NAMALWA (cell line): ENCODE measurements around the gene NUMB.
"Not testable (repeated sequence)": the region's sequence is repeated elsewhere in the genome, so short reads cannot be mapped to it uniquely, and the experiment has no call there.

Source experiments
- DNase-seq: peaks from one replicate; pipeline ENCODE4 v3.0.0-alpha.2; 2015; ENCODE audit warnings: low spot score

The NUMB gene

DNA sequence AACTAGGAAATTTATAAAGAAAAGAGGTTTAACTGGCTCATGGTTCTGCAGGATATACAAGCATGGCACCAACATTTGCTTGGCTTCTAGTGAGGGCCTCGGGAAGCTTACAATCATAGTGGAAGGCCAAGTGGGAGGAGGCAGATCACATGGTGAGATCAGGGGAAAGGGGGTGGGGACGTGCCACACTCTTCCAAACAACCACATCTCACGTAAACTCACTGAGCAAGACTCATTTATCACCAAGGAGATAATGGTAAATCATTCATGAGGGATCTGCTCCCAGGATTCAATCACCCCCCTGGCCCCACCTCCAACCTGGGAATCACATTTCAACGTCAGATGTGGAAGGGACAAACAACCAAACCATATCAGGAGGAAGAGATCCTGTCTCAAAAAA lies 35.8 kb downstream of the NUMB start:
- DNase-seq = no peak

DNA sequence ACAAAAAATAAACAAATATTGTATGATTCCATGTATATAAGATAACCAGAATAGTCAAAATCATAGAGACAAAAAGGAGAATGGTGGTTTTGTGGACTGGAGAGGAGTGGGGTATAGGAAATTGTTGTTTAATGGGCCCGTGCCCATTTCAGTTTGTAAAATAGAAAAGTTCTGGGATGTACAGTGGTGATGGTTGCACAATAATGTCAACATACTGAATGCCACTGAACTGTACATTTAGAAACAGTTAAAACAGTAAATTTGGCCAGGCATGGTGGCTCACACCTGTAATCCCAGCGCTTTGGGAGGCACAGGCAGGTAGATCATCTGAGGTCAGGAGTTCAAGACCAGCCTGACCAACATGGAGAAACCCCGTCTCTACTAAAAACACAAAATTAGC lies 40.1 kb downstream of the NUMB start:
- DNase-seq = no peak

DNA sequence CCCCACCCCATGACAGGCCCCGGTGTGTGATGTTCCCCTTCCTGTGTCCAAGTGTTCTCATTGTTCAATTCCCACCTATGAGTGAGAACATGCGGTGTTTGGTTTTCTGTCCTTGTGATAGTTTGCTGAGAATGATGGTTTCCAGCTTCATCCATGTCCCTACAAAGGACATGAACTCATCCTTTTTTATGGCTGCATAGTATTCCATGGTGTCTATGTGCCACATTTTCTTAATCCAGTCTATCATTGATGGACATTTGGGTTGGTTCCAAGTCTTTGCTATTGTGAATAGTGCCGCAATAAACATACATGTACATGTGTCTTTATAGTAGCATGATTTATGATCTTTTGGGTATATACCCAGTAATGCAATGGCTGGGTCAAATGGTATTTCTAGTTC lies 52.1 kb downstream of the NUMB start:
- DNase-seq = not testable (repeated sequence)

DNA sequence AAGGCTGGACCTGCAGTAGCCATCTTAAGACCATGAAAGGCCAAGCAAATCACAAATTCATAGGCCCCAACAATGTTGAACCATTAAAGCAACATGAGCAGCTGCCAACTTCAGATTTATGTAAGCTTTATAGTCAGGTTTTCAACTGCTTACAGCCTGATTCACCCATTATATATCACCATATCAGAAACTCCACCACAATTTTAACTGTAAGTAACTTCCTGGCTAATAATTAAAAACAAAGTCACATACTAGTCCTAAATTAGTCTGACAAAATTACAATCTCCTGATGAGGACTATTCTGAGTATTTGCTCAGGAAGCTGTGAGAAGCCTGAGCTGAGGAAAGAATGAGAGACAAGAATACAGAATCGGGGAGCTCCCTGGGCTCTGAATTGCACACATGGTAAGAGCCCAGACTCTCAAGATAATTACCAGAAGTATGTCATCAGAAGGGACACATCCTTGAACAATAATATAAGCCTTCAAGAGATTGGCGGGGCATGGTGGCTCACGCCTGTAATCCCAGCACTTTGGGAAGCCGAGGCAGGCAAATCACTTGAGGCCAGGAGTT lies 55.1 kb downstream of the NUMB start:
- DNase-seq = peak; percentile 16

DNA sequence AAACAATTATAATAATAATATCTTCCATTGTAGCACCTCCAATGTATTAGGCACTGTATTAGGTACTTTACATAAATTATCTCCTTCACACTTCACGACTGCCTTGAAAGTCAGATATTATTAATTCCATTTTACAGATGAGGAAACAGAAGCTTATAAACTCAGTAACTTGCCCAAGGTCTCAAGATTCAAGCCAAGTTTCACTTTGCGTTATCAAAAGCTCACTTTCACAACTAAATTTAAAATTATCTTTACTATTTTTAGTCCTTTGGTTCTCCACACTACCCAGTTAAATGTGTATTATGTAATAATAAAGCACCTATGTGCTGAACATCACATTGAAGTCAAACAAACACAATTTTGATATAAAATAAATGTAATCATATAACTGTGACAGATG lies 55.8 kb downstream of the NUMB start:
- DNase-seq = peak; percentile 38

DNA sequence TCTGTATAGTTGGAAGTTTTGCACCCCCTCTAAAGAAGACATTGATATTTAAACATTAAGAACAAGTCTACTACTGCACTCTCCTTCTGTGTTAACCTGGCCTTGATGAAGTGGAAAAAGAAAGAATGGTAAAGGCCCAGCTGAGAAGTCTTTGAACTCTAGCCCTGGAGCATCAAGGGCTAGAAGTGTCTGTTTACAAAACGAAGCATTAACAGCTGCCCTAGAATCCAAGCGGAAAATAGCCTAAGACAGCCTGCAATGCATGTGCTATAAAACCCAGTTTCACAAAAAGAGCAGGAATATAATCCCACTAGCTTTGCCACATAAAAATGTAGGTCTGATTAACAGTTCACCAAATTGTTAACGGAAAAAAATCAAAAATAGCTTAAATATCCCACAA lies 60.5 kb downstream of the NUMB start:
- no peak for DNase-seq

DNA sequence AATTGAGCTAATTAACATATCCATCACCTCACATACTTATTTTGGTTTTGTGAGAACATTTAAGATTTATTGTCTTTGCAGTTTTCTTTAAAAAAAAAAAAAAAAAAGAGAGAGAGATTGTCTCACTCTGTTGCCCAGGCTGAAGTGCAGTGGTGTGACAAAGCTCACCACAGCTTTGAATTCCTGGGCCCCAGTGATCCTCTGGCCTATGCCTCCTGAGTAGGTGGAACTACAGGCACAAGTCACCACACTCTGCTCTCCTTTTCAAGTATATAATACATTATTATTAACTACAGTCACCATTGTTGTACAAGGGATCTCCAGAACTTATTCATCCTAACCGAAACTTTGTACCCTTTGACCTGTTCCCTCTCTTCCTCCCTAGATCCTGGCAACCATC lies 64.0 kb downstream of the NUMB start:
- DNase-seq = no peak

DNA sequence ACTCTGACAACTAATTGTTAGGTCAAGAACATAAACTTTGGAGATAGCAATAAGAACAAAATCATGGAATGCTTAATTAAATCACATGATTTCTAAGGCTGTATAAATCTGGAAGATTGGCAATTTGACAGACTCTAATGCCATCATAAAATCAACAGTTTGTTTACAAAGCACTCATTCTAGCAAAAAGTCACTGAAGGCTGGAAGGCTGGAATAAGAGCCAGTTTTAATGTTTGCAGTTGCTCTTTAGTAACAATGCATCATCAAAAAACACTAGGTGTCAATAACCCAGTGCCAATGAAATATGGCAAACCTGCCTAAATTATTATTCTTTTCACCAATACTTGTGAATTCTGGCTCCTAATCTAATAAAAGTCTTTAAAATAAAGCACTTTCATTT lies 65.0 kb downstream of the NUMB start:
- DNase-seq = no peak

DNA sequence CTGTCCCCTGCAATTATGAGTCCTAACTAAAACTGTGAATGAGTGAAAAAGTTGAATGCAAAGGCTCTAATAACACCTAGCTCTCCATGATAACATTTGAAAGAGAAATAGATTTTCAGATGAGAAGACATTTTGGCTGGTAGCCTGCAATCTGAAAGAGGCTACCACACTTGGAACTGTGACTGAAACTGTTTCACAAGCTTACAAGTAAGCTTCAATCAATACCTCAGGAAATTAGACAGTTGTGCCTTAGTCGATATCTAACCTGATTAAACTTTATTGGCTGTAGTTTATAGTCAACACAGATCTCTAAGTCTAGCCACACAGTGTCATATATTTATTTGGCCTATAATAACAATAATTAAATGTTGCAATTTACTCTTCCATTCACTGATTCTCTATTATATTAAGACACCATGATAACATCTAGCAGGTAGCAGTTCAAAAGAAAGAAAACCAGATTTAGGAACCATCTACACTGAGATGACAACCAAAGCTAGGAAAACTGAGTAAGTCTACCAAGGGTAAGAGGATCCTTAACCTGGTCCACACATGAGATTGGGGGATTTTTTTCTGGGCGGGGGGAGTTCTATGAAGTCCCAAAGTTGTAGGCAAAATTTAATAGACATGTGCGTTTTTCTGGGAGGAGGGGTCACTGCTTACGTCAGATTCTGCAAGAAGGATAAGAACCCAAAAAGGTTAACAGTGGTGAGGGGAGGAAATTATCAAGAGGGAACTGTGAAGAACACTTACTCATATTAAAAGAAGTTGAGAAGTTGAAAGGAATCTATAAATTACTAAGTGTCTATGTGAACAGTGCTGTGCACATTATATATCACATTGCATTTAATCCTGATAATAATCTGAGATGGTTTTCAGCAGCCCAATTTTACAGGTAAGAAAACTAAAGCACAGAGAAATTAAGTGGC lies 65.8 kb downstream of the NUMB start:
- no peak for DNase-seq

DNA sequence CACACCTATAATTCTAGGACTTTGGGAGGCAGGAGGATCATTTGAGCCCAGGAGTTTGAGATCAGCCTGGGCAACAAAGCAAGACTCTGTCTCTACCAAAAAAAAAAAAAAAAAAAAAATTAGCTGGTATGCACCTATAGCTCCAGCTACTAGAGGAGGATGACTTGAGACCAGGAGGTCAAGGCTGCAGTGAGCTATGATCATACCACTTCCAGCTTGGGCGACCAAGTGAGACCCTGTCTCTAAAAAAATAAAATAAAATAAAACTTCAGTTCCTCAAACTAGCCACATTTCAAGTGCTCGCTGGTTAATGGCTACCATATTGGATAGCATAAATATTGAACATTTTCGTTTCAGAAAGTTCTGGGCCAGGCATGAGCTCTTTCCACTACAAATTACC lies 70.5 kb downstream of the NUMB start:
- DNase-seq = not testable (repeated sequence)

DNA sequence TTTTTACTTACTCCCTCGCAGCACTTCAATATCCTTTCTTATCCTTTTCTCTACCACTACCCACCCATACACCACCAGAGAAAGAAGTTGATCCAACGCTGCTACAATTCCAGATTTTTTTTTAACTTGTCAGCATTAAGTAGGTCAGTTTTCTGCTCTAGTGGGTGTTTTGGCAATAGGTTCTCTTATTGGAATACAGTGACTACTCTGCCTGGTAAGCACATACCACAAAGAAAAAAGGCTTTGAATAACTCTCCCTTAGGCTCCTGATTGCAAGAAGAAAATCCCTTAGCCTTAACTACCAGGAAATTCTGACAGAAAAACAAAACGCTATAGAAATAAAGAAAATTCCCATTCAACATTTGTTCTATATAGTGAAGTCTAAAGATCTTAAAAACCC lies 72.0 kb downstream of the NUMB start:
- DNase-seq = no peak

DNA sequence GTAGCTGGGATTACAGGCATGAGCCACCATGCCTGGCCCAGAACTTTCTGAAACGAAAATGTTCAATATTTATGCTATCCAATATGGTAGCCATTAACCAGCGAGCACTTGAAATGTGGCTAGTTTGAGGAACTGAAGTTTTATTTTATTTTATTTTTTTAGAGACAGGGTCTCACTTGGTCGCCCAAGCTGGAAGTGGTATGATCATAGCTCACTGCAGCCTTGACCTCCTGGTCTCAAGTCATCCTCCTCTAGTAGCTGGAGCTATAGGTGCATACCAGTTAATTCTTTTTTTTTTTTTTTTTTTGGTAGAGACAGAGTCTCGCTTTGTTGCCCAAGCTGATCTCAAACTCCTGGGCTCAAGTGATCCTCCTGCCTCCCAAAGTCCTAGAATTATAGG lies 73.3 kb downstream of the NUMB start:
- not testable (repeated sequence) for DNase-seq

DNA sequence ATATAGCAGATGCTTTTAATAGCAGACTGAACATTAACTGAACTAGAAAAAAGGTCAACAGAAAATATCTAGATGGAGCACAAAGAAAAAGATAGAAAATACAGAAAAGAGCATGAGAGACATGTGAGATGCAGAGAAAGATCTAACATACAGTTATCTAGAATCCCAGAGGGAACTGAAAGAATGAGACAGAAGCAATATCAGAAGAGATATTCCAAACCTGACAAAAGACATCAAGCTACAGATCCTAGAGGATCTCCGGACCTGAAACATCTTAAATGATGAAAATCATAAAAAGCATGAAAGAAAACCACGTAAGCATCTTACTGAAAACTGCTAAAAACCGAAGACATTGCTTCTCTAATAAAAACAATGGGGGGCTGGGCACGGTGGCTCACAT lies 75.0 kb downstream of the NUMB start:
- no peak for DNase-seq

DNA sequence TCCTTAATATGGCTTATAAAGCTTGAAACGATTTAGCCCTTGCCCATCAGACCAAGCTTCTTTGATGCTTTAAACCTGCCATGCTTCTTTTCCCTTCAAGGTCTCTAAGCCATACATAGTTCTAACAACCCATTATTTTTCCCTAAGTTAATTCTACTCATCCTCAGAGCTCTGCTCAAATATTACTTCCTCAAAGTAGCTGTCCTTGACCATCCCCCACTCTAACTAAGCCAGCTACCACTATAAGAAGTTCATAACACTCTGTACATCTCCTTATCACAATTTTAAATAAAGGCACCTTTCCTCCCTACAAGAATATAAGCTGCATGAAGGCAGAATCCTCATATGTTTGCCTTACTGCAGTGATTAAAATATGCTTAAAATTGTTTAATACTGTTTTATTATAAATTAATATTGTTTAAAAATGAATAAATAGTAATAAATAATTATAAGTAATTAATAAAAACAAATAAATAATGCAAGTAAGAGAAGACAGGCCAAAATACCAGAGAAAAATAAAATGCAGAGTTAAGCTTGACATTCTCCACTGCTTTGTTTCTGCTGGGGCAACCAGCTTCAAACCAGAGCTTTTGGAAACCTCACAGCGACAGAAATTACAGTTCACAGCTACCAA lies 76.8 kb downstream of the NUMB start:
- no peak for DNase-seq

DNA sequence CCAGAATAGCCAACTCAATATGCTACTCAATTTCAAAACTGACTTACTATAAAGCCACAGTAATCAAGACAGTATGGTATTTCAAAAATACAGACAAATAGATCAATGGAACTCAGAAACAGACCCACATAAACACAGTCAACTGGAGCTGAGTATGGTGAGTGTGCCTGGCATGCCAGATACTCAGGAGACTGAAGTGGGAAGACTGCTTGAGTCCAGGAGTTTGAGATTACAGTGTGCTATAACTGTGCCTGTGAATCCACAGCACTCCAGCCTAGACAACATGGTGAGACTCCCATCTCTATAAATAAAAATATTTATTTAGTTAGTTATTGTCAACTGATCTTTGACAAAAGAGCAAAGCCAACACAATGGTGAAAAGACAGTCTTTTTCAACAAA lies 81.8 kb downstream of the NUMB start:
- DNase-seq = no peak

DNA sequence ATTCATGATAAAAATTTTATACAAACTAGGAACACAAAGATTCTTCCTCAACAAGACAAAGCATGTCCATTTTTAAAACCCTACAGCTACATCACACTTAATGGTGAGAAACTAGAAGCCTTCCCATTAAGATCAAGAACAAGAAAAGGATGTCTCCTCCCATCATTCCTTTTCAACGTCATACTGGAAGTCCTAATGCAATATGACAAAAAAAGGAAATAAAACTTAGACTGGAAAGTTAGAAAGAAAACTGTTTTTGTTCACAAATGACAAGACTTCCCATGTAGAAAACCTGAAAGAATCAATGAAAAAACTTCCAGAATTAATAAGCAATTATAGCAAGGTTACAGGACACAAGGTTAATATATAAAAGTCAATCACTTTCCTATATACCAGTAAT lies 82.5 kb downstream of the NUMB start:
- no peak for DNase-seq

DNA sequence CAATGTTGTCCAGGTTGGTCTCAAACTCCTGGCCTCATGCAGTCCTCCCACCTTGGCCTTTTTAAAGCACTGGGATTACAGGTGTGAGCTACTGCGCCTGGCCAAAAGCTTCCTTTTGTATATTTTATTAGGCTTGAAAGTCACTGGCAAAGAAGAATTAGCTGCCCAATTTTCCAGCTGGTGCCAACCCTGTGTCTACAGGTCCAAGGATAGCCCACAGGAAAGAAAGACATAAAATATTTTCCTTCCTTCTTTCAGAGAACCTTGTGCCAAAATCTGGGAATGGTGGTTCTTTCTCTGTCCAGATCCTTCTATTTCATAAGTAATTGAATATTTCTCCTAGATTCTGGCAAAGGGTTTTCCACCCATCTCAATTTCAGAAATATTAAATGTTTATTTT lies 84.1 kb downstream of the NUMB start:
- DNase-seq = no peak

DNA sequence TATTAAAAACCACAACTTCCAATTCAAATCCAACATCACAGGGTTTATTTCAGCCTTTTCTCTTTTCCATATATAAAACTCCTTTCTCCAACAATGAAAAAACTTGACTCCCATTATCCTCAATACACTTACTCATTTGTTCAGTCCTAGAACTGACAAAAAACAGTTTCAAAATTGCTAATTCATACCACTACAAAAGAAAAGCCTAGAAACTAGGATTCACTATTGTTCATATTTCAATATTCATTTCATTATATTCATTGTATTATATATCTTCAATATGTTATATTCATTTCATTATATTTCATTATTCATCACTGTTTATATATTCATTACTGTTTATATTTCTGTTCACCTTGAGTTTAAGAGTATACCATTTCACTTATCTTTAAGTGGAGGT lies 85.8 kb downstream of the NUMB start:
- no peak for DNase-seq

DNA sequence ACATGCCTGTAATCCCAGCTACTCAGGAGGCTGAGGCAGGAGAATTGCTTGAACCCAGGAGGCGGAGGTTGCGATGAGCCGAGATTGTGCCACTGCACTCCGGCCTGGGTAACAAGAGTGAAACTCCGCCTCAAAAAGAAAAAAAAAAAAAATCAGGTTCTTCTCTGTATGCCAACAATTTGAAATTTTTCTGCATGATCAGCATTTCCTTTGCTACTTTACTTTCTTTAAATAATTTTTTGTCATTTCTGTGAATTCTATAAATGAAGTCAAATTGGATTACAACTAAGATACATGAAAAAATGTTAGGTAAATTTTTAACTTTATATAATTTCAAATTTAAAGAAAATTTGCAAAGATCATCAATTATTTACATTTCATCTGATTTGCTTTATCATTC lies 87.8 kb downstream of the NUMB start:
- no peak for DNase-seq

DNA sequence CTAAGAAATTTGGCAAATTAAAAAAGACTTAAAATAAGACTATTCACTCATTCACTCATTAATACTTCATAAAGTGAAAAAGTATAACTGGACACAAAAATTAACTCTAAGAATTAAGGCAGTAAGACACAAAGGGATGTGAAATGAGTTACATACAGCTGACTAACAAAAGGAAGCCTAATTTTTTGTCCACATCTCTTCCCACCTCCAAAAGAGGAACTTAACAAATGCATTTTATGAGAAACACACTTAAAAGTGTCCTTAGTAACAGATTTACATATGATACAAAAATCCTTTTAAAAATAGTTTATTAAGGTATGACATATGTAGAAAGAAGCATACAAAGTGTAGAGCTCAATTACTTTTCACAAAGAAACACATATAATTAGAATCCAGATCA lies 88.9 kb downstream of the NUMB start:
- no peak for DNase-seq

DNA sequence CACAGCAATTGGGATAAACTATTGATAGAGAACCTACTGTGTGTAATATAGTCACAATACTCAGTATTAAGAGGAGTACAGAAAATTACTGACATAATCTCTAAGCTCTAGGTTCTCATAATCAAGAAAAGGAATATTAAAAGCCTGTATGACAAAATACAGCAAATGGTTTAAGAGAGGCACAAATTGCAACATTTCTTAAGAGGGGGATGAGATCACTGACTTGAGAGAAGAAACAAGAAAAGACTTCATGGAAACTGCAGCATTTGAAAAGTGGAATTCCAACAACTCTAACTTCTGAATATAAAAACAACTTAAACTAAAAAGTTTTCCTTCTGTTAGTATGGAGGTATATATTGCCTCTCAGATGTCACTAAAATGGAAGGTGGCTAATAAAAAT lies 89.7 kb downstream of the NUMB start:
- DNase-seq = no peak

DNA sequence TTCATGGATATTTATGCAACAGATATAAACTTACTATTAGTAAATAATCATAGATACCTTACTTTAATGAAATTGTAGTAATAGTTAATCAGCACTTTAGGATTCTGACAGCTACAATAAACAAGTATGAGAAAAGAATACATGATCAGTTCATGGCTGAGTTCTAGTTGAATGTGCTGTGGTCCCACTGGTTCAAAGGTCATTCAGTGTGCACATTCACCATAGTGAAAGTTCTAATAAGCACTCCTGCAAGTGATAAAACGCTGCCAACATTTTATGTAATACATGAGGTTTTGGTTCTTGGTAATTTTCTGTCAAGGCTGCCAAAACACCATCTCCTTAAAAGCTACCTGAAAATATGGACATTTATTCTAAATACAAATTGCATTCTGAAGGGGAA lies 92.6 kb downstream of the NUMB start:
- DNase-seq = no peak

DNA sequence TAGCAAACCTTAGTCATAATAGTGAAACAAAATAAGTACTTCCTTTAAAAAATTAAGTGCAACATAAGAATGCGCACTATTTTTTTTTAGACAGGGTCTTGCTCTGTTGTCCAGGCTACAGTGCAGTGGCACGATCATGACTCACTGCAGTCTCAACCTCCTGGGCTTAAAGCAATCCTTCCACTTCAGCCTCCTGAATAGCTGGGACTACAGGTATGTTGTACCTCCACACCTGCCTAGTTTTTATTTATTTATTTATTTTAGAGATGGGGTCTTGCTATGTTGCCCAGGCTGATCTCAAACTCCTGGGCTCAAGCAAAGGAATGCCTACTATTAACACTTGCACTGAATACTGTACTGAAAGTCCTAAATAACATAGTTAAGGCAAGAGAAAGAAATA lies 93.8 kb downstream of the NUMB start:
- DNase-seq = no peak
